Smooth muscle cell (in vitro differentiated cells): Measurements from ENCODE around the gene RUNX2. TPM values are rescaled to one million over a fixed set of nuclear protein-coding genes. Genes with fewer than 3 reads are reported as not detected.
"Not testable (repeated sequence)": the region's sequence is repeated elsewhere in the genome, so short reads cannot be mapped to it uniquely, and the experiment has no call there.

Source experiments
- DNase-seq: peaks from one replicate; lab custom pipeline; 2025; ENCODE audit not compliant: unreplicated experiment; lab: John Stamatoyannopoulos, UW
- H2AFZ ChIP-seq: fragments of 200-600 bp; sonication (generic); 2 replicates; pipeline ENCODE4 v1.6.0; 2016; ENCODE audit warnings: antibody characterized with exemption, low read depth, mild to moderate bottlenecking
- H3F3A ChIP-seq: fragments of 200-600 bp; sonication (generic); 2 replicates; pipeline ENCODE4 v1.6.0; 2017; ENCODE audit warnings: antibody characterized with exemption, low read depth
- H3K27ac ChIP-seq: fragments of 200-600 bp; sonication (generic); 2 replicates; pipeline ENCODE4 v1.5.1; 2016; ENCODE audit warnings: low read depth, mild to moderate bottlenecking
- H3K27me3 ChIP-seq: fragments of 200-600 bp; sonication (generic); 2 replicates; pipeline ENCODE4 v1.6.1; 2016; ENCODE audit warnings: low read depth, mild to moderate bottlenecking
- H3K36me3 ChIP-seq: fragments of 200-600 bp; sonication (generic); 2 replicates; pipeline ENCODE4 v1.5.1; 2016; ENCODE audit warnings: low read depth
- H3K4me1 ChIP-seq: fragments of 200-600 bp; sonication (generic); 2 replicates; pipeline ENCODE4 v1.5.1; 2016; ENCODE audit warnings: low read depth
- H3K4me2 ChIP-seq: fragments of 200-600 bp; sonication (generic); 2 replicates; pipeline ENCODE4 v1.6.0; 2016; ENCODE audit warnings: mild to moderate bottlenecking
- H3K4me3 ChIP-seq: fragments of 200-600 bp; sonication (generic); 2 replicates; pipeline ENCODE4 v1.5.1; 2016; ENCODE audit warnings: mild to moderate bottlenecking
- H3K79me2 ChIP-seq: fragments of 200-600 bp; sonication (generic); 2 replicates; pipeline ENCODE4 v1.6.0; 2016; ENCODE audit warnings: low read depth, mild to moderate bottlenecking
- H3K9ac ChIP-seq: fragments of 200-600 bp; sonication (generic); 2 replicates; pipeline ENCODE4 v1.6.0; 2016; ENCODE audit warnings: low read depth
- H3K9me3 ChIP-seq: fragments of 200-600 bp; sonication (generic); replicated peaks from 2 replicates; pipeline ENCODE4 v1.5.1; 2016; ENCODE audit warnings: low read depth
- H4K20me1 ChIP-seq: fragments of 200-600 bp; sonication (generic); 2 replicates; pipeline ENCODE4 v1.6.0; 2016; ENCODE audit warnings: low read depth
- CTCF ChIP-seq: fragments of 200-600 bp; sonication (generic); IDR thresholded peaks from 2 replicates; pipeline ENCODE4 v1.5.1; 2017; ENCODE audit warnings: borderline replicate concordance, mild to moderate bottlenecking, antibody characterized with exemption; ENCODE audit not compliant: insufficient read depth, poor library complexity, severe bottlenecking
- WGBS: methylation state at CpG from one replicate; pipeline ENCODE4 v1.1.7; 2016; ENCODE audit warnings: low lambda C conversion rate; 5-methylcytosine and 5-hydroxymethylcytosine counted together
- polyA plus RNA-seq: library from polyadenylated mRNA; unstranded; fragments of >200 nt; fragmentation: Nextera tagmentation; extraction: Ambion mirVana; gene quantifications from 2 replicates; pipeline ENCODE4 v1.2.1, GENCODE V29; 2016
- total RNA-seq: library from RNA; depleted of rRNA; stranded (reverse); fragments of >200 nt; gene quantifications from 2 replicates; pipeline ENCODE4 v1.2.3, GENCODE V29; 2014

The RUNX2 gene
- total and polyA plus RNA-seq, 2 experiments from 2014 or later, result 12.5 to 16.4 TPM

- Histone ChIP-seq H3K27ac (peak overlapping the region; percentile 38), H3F3A (peaks cover 14% of the 10 kb centered on the region), H3K4me3 (no peak overlapping the region), H3K4me1 (peaks cover 5% of the 10 kb centered on the region), H3K9me3 (no peaks in the 10 kb centered on the region), H4K20me1 (no peaks in the 10 kb centered on the region), H3K4me2 (peak overlapping the region; percentile 49), H2AFZ (no peak overlapping the region), H3K79me2 (no peaks in the 10 kb centered on the region), H3K27me3 (no peaks in the 10 kb centered on the region), H3K9ac (no peak overlapping the region), H3K36me3 (no peaks in the 10 kb centered on the region)
- TF ChIP-seq CTCF, result no peak
- DNase-seq, result no peak
These were observed 136.6 kb downstream of the RUNX2 start for GRCh38 chr6:45464685-45465084.

GRCh38 chr6:45466686-45467085 is 138.6 kb downstream of the RUNX2 start:
- no peak overlapping the region for H3K4me3 ChIP-seq
- no peak for TF ChIP-seq CTCF
- no peak overlapping the region for H3K4me2 ChIP-seq
- H3K27me3 ChIP-seq, result no peaks in the 10 kb centered on the region
- peaks cover 5% of the 10 kb centered on the region for H3K36me3 ChIP-seq
- H3F3A ChIP-seq, result peaks cover 14% of the 10 kb centered on the region
- H3K9me3 ChIP-seq, result no peaks in the 10 kb centered on the region
- 74% methylated on average over 4 of the region's 4 CpGs for WGBS
- peaks cover 5% of the 10 kb centered on the region for H3K4me1 ChIP-seq
- no peak overlapping the region for H3K9ac ChIP-seq
- H3K27ac ChIP-seq, result no peak overlapping the region
- no peak overlapping the region for H2AFZ ChIP-seq
- H3K79me2 ChIP-seq, result peaks cover 7% of the 10 kb centered on the region
- no peaks in the 10 kb centered on the region for H4K20me1 ChIP-seq
- no peak for DNase-seq

- not testable (repeated sequence) for H3K36me3 ChIP-seq, H3K4me1 ChIP-seq, H3K4me3 ChIP-seq, H3K9ac ChIP-seq, H3K9me3 ChIP-seq, H3K79me2 ChIP-seq, H4K20me1 ChIP-seq, H3K27ac ChIP-seq, H3K4me2 ChIP-seq, DNase-seq, H3K27me3 ChIP-seq, H2AFZ ChIP-seq
- WGBS, result 95% methylated on average over 6 of the region's 6 CpGs
- peaks cover 18% of the 10 kb centered on the region for H3F3A ChIP-seq
These were observed 139.3 kb downstream of the RUNX2 start for GRCh38 chr6:45467417-45467816.

- Histone ChIP-seq H3K27ac (no peak overlapping the region), H3F3A (peaks cover 22% of the 10 kb centered on the region), H2AFZ (no peak overlapping the region), H3K27me3 (no peaks in the 10 kb centered on the region), H3K9me3 (no peaks in the 10 kb centered on the region), H3K36me3 (peaks cover 5% of the 10 kb centered on the region), H3K4me1 (peaks cover 10% of the 10 kb centered on the region), H3K79me2 (peaks cover 7% of the 10 kb centered on the region), H4K20me1 (no peaks in the 10 kb centered on the region), H3K4me2 (no peak overlapping the region), H3K9ac (no peak overlapping the region), H3K4me3 (no peak overlapping the region)
- WGBS, result 93% methylated on average over 3 of the region's 3 CpGs
- no peak for DNase-seq
- no peak for TF ChIP-seq CTCF
These were observed 139.7 kb downstream of the RUNX2 start for GRCh38 chr6:45467853-45468252.
